Psoas muscle (tissue), 8 donors: Measurements from ENCODE around the gene DDAH1. TPM values are rescaled to one million over a fixed set of nuclear protein-coding genes. Genes with fewer than 3 reads are reported as not detected.

ENCODE experiments used
- ATAC-seq, 4 donors: fragments of 200-7000 bp; cut with Tn5 transposase; one replicate each; pipeline ENCODE4 v1.9.1; 2020; ENCODE audit warnings: moderate library complexity in 3 of 4, mild to moderate bottlenecking in 2 of 4
- DNase-seq, 2 donors: peaks; one replicate each; pipeline ENCODE4 v3.0.0-alpha.2; 2020
- H3K27ac ChIP-seq: fragments of 200-600 bp; one replicate; pipeline ENCODE4 v1.8.0; 2022
- H3K27me3 ChIP-seq, 3 donors: fragments of 200-600 bp in 1 of 3; one replicate each; pipeline versions ENCODE4 v1.6.1 to v1.8.0; 2013 to 2022; ENCODE audit warnings: low read length in 2 of 3, mild to moderate bottlenecking in 2 of 3, moderate library complexity in 1 of 3; ENCODE audit not compliant: insufficient read depth in 3 of 3
- H3K36me3 ChIP-seq, 2 donors: fragments of 200-600 bp in 1 of 2; one replicate each; pipeline versions ENCODE4 v1.6.1 to v1.8.0; 2013 to 2022; ENCODE audit warnings: low read depth in 1 of 2, mild to moderate bottlenecking in 1 of 2, moderate library complexity in 1 of 2; ENCODE audit not compliant: insufficient read depth in 1 of 2
- H3K4me1 ChIP-seq: fragments of 200-600 bp; one replicate; pipeline ENCODE4 v1.8.0; 2022
- H3K4me3 ChIP-seq: fragments of 200-600 bp; one replicate; pipeline ENCODE4 v1.8.0; 2022; ENCODE audit warnings: mild to moderate bottlenecking
- H3K9me3 ChIP-seq: fragments of 200-600 bp; one replicate; pipeline ENCODE4 v1.8.0; 2022
- CTCF ChIP-seq: fragments of 200-600 bp; IDR thresholded peaks from one replicate; pipeline ENCODE4 v1.8.0; 2022; ENCODE audit warnings: antibody characterized with exemption
- WGBS, 3 donors: extraction: QIAGEN DNeasy Blood & Tissue Kit; methylation state at CpG; one replicate each; pipeline versions ENCODE4 v1.1.6 to v1.1.7; 2013; 5-methylcytosine and 5-hydroxymethylcytosine counted together
- intact Hi-C, 2 donors: fragments of 100-400 bp; cut with DNase I; formaldehyde crosslinking; loops; one replicate each; pipeline versions ENCODE4 v1.11.0 to v1.14.2; 2022
- polyA plus RNA-seq, 3 donors: library from polyadenylated mRNA; stranded (reverse); fragments of 200-250 nt; gene quantifications; one replicate each; pipeline ENCODE4 v1.2.3, GENCODE V29; 2013
- total RNA-seq, 4 donors: library from RNA; stranded (reverse); fragmentation: NEBNext Ultra II Directional in 2 of 4; extraction: Animal tissue kit (Norgen Biotek cat#: 25700) in 2 of 4; gene quantifications; one replicate each; pipeline versions ENCODE4 v1.2.1 to v1.2.4, GENCODE V29; 2021 to 2023
- donor health status: healthy with polysubstance abuse.
- donor health status: DM: no; HTN: no; CAD: no; lungs with moderate emphysema.
- donor health status: Bipolar disorder and iron deficiency.
- donor health status: healthy.
- donor health status: DM: yes; HTN: yes; CAD: no.
- donor health status: DM: no; HTN: no; CAD: no.
- donor health status: DM: no; HTN: no; CAD: no.
- donor health status: DM: yes; HTN: yes; CAD: no.

Gene DDAH1
- total and polyA plus RNA-seq, 7 donors = 2.1 to 53.6 (median 8.2) TPM

GRCh38 chr1:85409516-85409915, 55.4 kb downstream of the DDAH1 start:
- no peaks in the 10 kb centered on the region for H3K27me3 ChIP-seq
- intact Hi-C loops = no loop called here
- H3K4me3 ChIP-seq = no peak overlapping the region
- no peak for DNase-seq
- peaks cover 9% of the 10 kb centered on the region for H3K4me1 ChIP-seq
- ATAC-seq = no peak
- H3K9me3 ChIP-seq = no peaks in the 10 kb centered on the region
- WGBS, 3 donors = 92 to 93% (median 92%) methylated on average over 3 of the region's 3 CpGs
- H3K27ac ChIP-seq = no peak overlapping the region
- TF ChIP-seq CTCF = no peak
- no peaks in the 10 kb centered on the region for H3K36me3 ChIP-seq

GRCh38 chr1:85407746-85408377, 57.1 kb downstream of the DDAH1 start:
- Histone ChIP-seq H3K27me3 (no peaks in the 10 kb centered on the region), H3K4me3 (no peak overlapping the region), H3K36me3 (no peaks in the 10 kb centered on the region), H3K27ac (peak overlapping the region; percentile 31), H3K9me3 (no peaks in the 10 kb centered on the region), H3K4me1 (peaks cover 15% of the 10 kb centered on the region)
- intact Hi-C loops = no loop called here
- 55 to 74% (median 63%) methylated on average over 5 of the region's 5 CpGs for WGBS, 3 donors
- TF ChIP-seq CTCF = no peak
- DNase-seq (no peak), ATAC-seq (no peak)

GRCh38 chr1:85406887-85407533, 57.9 kb downstream of the DDAH1 start:
- Histone ChIP-seq H3K9me3 (no peaks in the 10 kb centered on the region), H3K27ac (peak overlapping the region; percentile 31), H3K4me1 (peaks cover 15% of the 10 kb centered on the region), H3K4me3 (no peak overlapping the region), H3K36me3 (no peaks in the 10 kb centered on the region), H3K27me3 (no peaks in the 10 kb centered on the region)
- DNase-seq (no peak), ATAC-seq (peak; percentile 49 to 86 (median 66))
- 21 to 29% (median 25%) methylated on average over 3 of the region's 3 CpGs for WGBS, 3 donors
- TF ChIP-seq CTCF = no peak
- intact Hi-C loops = no loop called here

- no peaks in the 10 kb centered on the region for H3K27me3 ChIP-seq
- 62 to 90% (median 63%) methylated on average over 1 of the region's 1 CpG for WGBS, 3 donors
Observed at GRCh38 chr1:85406081-85406480, 58.9 kb downstream of the DDAH1 start.

More at GRCh38 chr1:85406081-85406480, 58.9 kb downstream of the DDAH1 start:
- no peak for TF ChIP-seq CTCF
- intact Hi-C loops = no loop called here
- DNase-seq = no peak
- Histone ChIP-seq H3K9me3 (no peaks in the 10 kb centered on the region), H3K4me1 (peaks cover 15% of the 10 kb centered on the region), H3K27ac (no peak overlapping the region), H3K36me3 (no peaks in the 10 kb centered on the region), H3K4me3 (no peak overlapping the region)
- no peak for ATAC-seq
